Thyroid gland (tissue), 4 donors: ENCODE results near the gene PAX7. TPM values are rescaled to one million over a fixed set of nuclear protein-coding genes. Genes with fewer than 3 reads are reported as not detected.
A peak's percentile ranks its signal among the peaks of the same experiment; 100 is the strongest.

Experiments used
- DNase-seq, 2 donors: peaks; one replicate each; pipeline ENCODE4 v3.0.0-alpha.2; 2019
- H3K27ac ChIP-seq, 3 donors: fragments of 200-600 bp; sonication (generic); 1 replicate in 2 of 3; 2 replicates in 1 of 3; pipeline ENCODE4 v1.5.1; 2016 to 2019; ENCODE audit warnings: mild to moderate bottlenecking in 1 of 3, moderate library complexity in 1 of 3
- H3K27me3 ChIP-seq: fragments of 200-600 bp; sonication (generic); one replicate; pipeline ENCODE4 v1.5.1; 2019
- H3K36me3 ChIP-seq, 2 donors: fragments of 200-600 bp; sonication (generic); one replicate each; pipeline ENCODE4 v1.5.1; 2016 to 2019
- H3K4me1 ChIP-seq, 2 donors: fragments of 200-600 bp; sonication (generic); one replicate each; pipeline ENCODE4 v1.5.1; 2017 to 2019
- H3K4me3 ChIP-seq, 3 donors: fragments of 200-600 bp; sonication (generic); replicated peaks in 1 of 3; 1 replicate in 2 of 3; 2 replicates in 1 of 3; pipeline ENCODE4 v1.5.1; 2016; ENCODE audit warnings: mild to moderate bottlenecking in 1 of 3
- H3K9me3 ChIP-seq: fragments of 200-600 bp; sonication (generic); one replicate; pipeline ENCODE4 v1.5.1; 2017
- CTCF ChIP-seq, 6 experiments: fragments of 200-600 bp in 3 of 6; fragments of 450-650 bp in 3 of 6; sonication (generic) in 3 of 6; IDR thresholded peaks; one replicate each; pipeline ENCODE4 v1.5.1; 2016 to 2019; ENCODE audit warnings: antibody characterized with exemption in 6 of 6, mild to moderate bottlenecking in 2 of 6, inconsistent platforms in 1 of 6, moderate library complexity in 1 of 6
- POLR2A ChIP-seq, 2 donors: fragments of 450-650 bp; IDR thresholded peaks; one replicate each; pipeline ENCODE4 v1.6.1; 2017; ENCODE audit warnings: antibody characterized with exemption in 2 of 2, mild to moderate bottlenecking in 2 of 2, moderate library complexity in 1 of 2
- WGBS, 2 donors: methylation state at CpG; one replicate each; pipeline ENCODE4 v1.1.5; 2017; 5-methylcytosine and 5-hydroxymethylcytosine counted together
- intact Hi-C: fragments of 100-400 bp; cut with DNase I; formaldehyde crosslinking; loops from one replicate; pipeline ENCODE4 v1.15.1; 2023
- total RNA-seq, 4 donors: library from RNA; depleted of rRNA; stranded (reverse); fragments of >200 nt; gene quantifications; one replicate each; pipeline ENCODE4 v1.2.3, GENCODE V29; 2016

The PAX7 gene
- total RNA-seq, 4 donors from 2014 or later, result 0.78 TPM; not detected in 3

- DNase-seq, result no peak
- intact Hi-C loops, result no loop called here
- no peaks in the 10 kb centered on the region for H3K9me3 ChIP-seq
- 84 to 87% methylated on average over 9 of the region's 9 CpGs for WGBS, 2 donors
- no peak for TF ChIP-seq POLR2A (IDR thresholded peaks at IDR 0.05)
- TF ChIP-seq CTCF (IDR thresholded peaks at IDR 0.05), result no peak
- peaks cover 0 to 10% of the 10 kb centered on the region in 2 donors for H3K4me1 ChIP-seq
- no peak overlapping the region for H3K4me3 ChIP-seq
- no peak overlapping the region for H3K27ac ChIP-seq
- no peaks in the 10 kb centered on the region for H3K36me3 ChIP-seq
- H3K27me3 ChIP-seq, result no peaks in the 10 kb centered on the region
These were observed 92.6 kb downstream of the PAX7 start for GRCh38 chr1:18723206-18723605.

- TF ChIP-seq POLR2A (IDR thresholded peaks at IDR 0.05) (no peak), CTCF (IDR thresholded peaks at IDR 0.05) (no peak)
- no peaks in the 10 kb centered on the region for H3K27me3 ChIP-seq
- no peaks in the 10 kb centered on the region for H3K9me3 ChIP-seq
- H3K27ac ChIP-seq, result no peak overlapping the region
- H3K36me3 ChIP-seq, result no peaks in the 10 kb centered on the region
- WGBS, 2 donors, result 24 to 29% methylated on average over 12 to 15 of the region's 19 CpGs
- peaks cover 0 to 10% of the 10 kb centered on the region in 2 donors for H3K4me1 ChIP-seq
- peak; percentile 70 to 72 for DNase-seq
- intact Hi-C loops, result no loop called here
- H3K4me3 ChIP-seq, result no peak overlapping the region
These were observed 93.2 kb downstream of the PAX7 start for GRCh38 chr1:18723701-18724411.

- no peak overlapping the region for H3K27ac ChIP-seq
- no peaks in the 10 kb centered on the region for H3K9me3 ChIP-seq
- DNase-seq, result no peak
- intact Hi-C loops, result no loop called here
- H3K4me3 ChIP-seq, result no peak overlapping the region
- peaks cover 0 to 10% of the 10 kb centered on the region in 2 donors for H3K4me1 ChIP-seq
- H3K27me3 ChIP-seq, result no peaks in the 10 kb centered on the region
- WGBS, 2 donors, result 62 to 79% methylated on average over 5 to 7 of the region's 7 CpGs
- TF ChIP-seq POLR2A (IDR thresholded peaks at IDR 0.05), result no peak
- TF ChIP-seq CTCF (IDR thresholded peaks at IDR 0.05), result no peak
- H3K36me3 ChIP-seq, result no peaks in the 10 kb centered on the region
These were observed 94.2 kb downstream of the PAX7 start for GRCh38 chr1:18724801-18725200.

- H3K36me3 ChIP-seq, result no peaks in the 10 kb centered on the region
- intact Hi-C loops, result no loop called here
- H3K4me1 ChIP-seq, result peaks cover 0 to 10% of the 10 kb centered on the region in 2 donors
- TF ChIP-seq CTCF (IDR thresholded peaks at IDR 0.05) (no peak), POLR2A (IDR thresholded peaks at IDR 0.05) (no peak)
- no peaks in the 10 kb centered on the region for H3K27me3 ChIP-seq
- H3K9me3 ChIP-seq, result no peaks in the 10 kb centered on the region
- WGBS, 2 donors, result 52 to 60% methylated on average over 21 to 23 of the region's 24 CpGs
- H3K4me3 ChIP-seq, result no peak overlapping the region
- H3K27ac ChIP-seq, result no peak overlapping the region
- no peak for DNase-seq
These were observed 94.7 kb downstream of the PAX7 start for GRCh38 chr1:18725231-18725895.

- Histone ChIP-seq H3K36me3 (no peaks in the 10 kb centered on the region), H3K4me1 (peaks cover 0 to 10% of the 10 kb centered on the region in 2 donors), H3K27me3 (no peaks in the 10 kb centered on the region), H3K9me3 (no peaks in the 10 kb centered on the region), H3K27ac (no peak overlapping the region), H3K4me3 (no peak overlapping the region)
- WGBS, 2 donors, result 52 to 64% methylated on average over 4 of the region's 4 CpGs
- no peak for DNase-seq
- no peak for TF ChIP-seq POLR2A (IDR thresholded peaks at IDR 0.05)
- no peak for TF ChIP-seq CTCF (IDR thresholded peaks at IDR 0.05)
- intact Hi-C loops, result no loop called here
These were observed 95.7 kb downstream of the PAX7 start for GRCh38 chr1:18726368-18726767.
